DND-41 (cell line): ENCODE results near the gene PAEP.
A peak's percentile ranks its signal among the peaks of the same experiment; 100 is the strongest.

ENCODE experiments used
- ATAC-seq: fragments of 200-7000 bp; cut with Tn5 transposase; 3 replicates; pipeline ENCODE4 v1.9.1; 2021; ENCODE audit warnings: low read depth; ENCODE audit not compliant: insufficient read depth
- DNase-seq: peaks from one replicate; pipeline ENCODE4 v3.0.0-alpha.2; 2020
- H2AFZ ChIP-seq: 2 replicates; pipeline ENCODE4 v1.6.0; 2012; ENCODE audit warnings: low read depth, low read length
- H3K27ac ChIP-seq: 2 replicates; pipeline ENCODE4 v1.5.1; 2012; ENCODE audit warnings: low read length, inconsistent platforms
- H3K27me3 ChIP-seq: fragments of 200-600 bp; sonication (generic); 2 replicates; pipeline ENCODE4 v1.6.0; 2012; ENCODE audit warnings: low read length, mild to moderate bottlenecking, inconsistent platforms; ENCODE audit not compliant: insufficient read depth, poor library complexity
- H3K36me3 ChIP-seq: 2 replicates; pipeline ENCODE4 v1.5.1; 2012; ENCODE audit warnings: low read length, inconsistent platforms; ENCODE audit not compliant: insufficient read depth
- H3K4me1 ChIP-seq: 2 replicates; pipeline ENCODE4 v1.5.1; 2012; ENCODE audit warnings: mild to moderate bottlenecking, low read length; ENCODE audit not compliant: insufficient read depth
- H3K4me2 ChIP-seq: 2 replicates; pipeline ENCODE4 v1.6.0; 2012; ENCODE audit warnings: mild to moderate bottlenecking, moderate library complexity, low read length, inconsistent platforms; ENCODE audit not compliant: insufficient read depth
- H3K4me3 ChIP-seq, 2 experiments: fragments of 200-600 bp in 1 of 2; shearing (Covaris generic) in 1 of 2; 2 replicates each; pipeline ENCODE4 v1.5.1; 2012 to 2016; ENCODE audit warnings: inconsistent platforms in 2 of 2, low read length in 2 of 2, mild to moderate bottlenecking in 2 of 2, low read depth in 1 of 2, moderate library complexity in 1 of 2
- H3K79me2 ChIP-seq: 2 replicates; pipeline ENCODE4 v1.6.0; 2012; ENCODE audit warnings: low read length, inconsistent platforms; ENCODE audit not compliant: insufficient read depth
- H3K9ac ChIP-seq: 2 replicates; pipeline ENCODE4 v1.6.0; 2012; ENCODE audit warnings: low read depth, mild to moderate bottlenecking, inconsistent platforms, low read length, moderate library complexity
- H3K9me3 ChIP-seq: 2 replicates; pipeline ENCODE4 v1.5.1; 2012; ENCODE audit warnings: low read length, moderate library complexity, mild to moderate bottlenecking, inconsistent platforms; ENCODE audit not compliant: insufficient read depth, severe bottlenecking
- H4K20me1 ChIP-seq: 2 replicates; pipeline ENCODE4 v1.6.0; 2012; ENCODE audit warnings: low read length; ENCODE audit not compliant: insufficient read depth
- EZH2 ChIP-seq: IDR thresholded peaks from 3 replicates; pipeline ENCODE4 v1.6.1; 2012; ENCODE audit warnings: borderline replicate concordance, low read depth, mild to moderate bottlenecking, moderate library complexity, low read length, inconsistent platforms; ENCODE audit not compliant: severe bottlenecking
- TF ChIP-seq, protein P1 (sequence below): IDR thresholded peaks from 2 replicates; pipeline ENCODE4 v1.5.1; 2012; ENCODE audit warnings: borderline replicate concordance, low read length, moderate library complexity, mild to moderate bottlenecking; ENCODE audit not compliant: poor library complexity, severe bottlenecking; ENCODE audit errors: extremely low read depth

The PAEP gene

DNA sequence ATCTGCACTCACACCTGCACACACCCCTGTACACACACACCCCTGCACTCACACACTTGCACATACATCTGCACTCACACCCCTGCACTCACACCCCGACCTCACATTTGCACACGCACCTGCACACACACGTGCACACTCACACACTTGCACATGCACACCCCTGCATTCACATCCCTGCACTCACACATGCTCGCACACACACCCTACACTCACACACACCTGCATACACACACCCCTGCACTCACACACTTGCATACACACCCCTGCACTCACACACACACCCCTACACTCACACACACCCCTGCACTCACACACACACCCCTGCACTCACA lies 50.3 kb downstream of the PAEP start:
- Histone ChIP-seq H3K9me3 (no peaks in the 10 kb centered on the region), H3K4me2 (no peak overlapping the region), H3K4me3 (no peak overlapping the region), H4K20me1 (no peaks in the 10 kb centered on the region), H3K27me3 (no peaks in the 10 kb centered on the region), H3K79me2 (no peaks in the 10 kb centered on the region), H3K27ac (no peak overlapping the region), H2AFZ (no peak overlapping the region), H3K36me3 (no peaks in the 10 kb centered on the region), H3K9ac (no peak overlapping the region), H3K4me1 (no peaks in the 10 kb centered on the region)
- ATAC-seq (no peak), DNase-seq (no peak)
- TF ChIP-seq, protein P1, sequence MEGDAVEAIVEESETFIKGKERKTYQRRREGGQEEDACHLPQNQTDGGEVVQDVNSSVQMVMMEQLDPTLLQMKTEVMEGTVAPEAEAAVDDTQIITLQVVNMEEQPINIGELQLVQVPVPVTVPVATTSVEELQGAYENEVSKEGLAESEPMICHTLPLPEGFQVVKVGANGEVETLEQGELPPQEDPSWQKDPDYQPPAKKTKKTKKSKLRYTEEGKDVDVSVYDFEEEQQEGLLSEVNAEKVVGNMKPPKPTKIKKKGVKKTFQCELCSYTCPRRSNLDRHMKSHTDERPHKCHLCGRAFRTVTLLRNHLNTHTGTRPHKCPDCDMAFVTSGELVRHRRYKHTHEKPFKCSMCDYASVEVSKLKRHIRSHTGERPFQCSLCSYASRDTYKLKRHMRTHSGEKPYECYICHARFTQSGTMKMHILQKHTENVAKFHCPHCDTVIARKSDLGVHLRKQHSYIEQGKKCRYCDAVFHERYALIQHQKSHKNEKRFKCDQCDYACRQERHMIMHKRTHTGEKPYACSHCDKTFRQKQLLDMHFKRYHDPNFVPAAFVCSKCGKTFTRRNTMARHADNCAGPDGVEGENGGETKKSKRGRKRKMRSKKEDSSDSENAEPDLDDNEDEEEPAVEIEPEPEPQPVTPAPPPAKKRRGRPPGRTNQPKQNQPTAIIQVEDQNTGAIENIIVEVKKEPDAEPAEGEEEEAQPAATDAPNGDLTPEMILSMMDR = no peak
- TF ChIP-seq EZH2 = no peak

DNA sequence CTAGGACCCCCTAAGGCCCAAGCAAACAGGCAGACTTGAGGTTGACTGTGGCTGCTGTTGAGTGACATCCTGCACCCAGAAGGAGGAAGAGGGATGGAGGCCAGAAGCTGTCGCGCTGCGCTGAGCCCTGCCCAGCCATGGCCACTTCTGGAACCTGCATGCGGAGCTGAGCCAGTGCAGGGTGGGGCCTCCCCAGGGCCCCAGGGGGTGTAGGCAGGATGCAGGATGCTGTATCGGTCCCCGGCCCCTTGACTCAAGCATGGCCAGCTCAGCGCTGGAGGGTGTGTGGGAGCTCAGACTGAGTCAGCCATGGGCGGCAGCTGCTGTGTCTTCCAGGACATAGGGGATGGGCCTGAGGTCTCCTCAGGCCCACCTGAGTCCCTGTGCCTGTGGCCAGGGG lies 50.9 kb downstream of the PAEP start:
- Histone ChIP-seq H3K27ac (no peak overlapping the region), H3K27me3 (no peaks in the 10 kb centered on the region), H2AFZ (no peak overlapping the region), H3K9me3 (no peaks in the 10 kb centered on the region), H3K4me3 (no peak overlapping the region), H3K79me2 (no peaks in the 10 kb centered on the region), H3K4me1 (no peaks in the 10 kb centered on the region), H4K20me1 (no peaks in the 10 kb centered on the region), H3K4me2 (no peak overlapping the region), H3K9ac (no peak overlapping the region), H3K36me3 (no peaks in the 10 kb centered on the region)
- ATAC-seq = no peak
- no peak for DNase-seq
- TF ChIP-seq, protein P1 = no peak
- no peak for TF ChIP-seq EZH2

DNA sequence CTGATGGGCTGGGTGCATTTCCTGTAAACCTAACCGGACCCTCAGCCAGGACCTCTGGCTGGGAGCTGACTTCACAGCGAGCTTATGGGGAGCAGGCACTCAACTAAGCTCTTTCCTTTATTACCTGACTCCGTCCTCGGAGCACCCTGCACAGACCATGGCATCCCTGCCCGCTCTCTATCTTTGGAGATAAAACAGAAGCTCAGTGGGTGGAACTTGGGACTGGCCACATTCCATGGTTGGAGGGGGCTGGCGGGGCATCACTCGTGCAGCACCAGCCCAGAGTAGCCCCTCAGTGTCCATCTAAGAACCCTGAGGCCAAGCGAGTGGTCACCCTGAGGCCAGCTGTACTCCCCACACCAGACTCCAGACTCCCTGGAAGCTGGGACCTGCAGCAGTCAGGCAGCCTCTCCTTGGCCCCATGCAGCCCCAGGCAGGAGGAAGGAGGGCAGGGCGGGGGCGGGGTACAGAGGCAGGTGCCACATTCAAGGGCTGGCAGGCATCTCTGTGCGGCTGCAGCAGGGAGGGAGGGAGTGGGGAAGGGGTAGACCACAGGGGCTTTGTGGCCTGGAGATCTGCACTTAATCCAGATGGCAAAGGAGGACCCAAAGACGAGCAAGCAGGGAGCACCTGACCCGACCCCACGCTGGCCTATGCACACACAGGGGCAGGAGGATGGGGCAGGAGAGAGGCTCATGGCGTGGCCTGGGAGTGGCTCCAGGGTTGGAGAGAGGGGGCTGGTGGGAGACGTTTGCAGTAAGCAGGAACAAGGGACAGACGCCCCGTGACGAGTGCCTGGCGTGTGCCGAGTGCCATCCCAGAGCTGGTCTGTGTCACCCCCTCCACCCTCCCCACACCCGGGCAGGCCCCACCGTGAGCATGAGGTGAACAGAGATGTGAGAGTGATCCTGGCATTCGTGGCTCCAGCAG lies 51.7 kb downstream of the PAEP start:
- no peak overlapping the region for H3K9ac ChIP-seq
- no peaks in the 10 kb centered on the region for H3K27me3 ChIP-seq
- H3K4me3 ChIP-seq = no peak overlapping the region
- no peak overlapping the region for H2AFZ ChIP-seq
- H4K20me1 ChIP-seq = no peaks in the 10 kb centered on the region
- DNase-seq = peak; percentile 20
- H3K27ac ChIP-seq = no peak overlapping the region
- ATAC-seq = peak; percentile 54; the same call in 2 of the 3 replicates
- H3K79me2 ChIP-seq = no peaks in the 10 kb centered on the region
- no peaks in the 10 kb centered on the region for H3K36me3 ChIP-seq
- H3K4me2 ChIP-seq = no peak overlapping the region
- no peaks in the 10 kb centered on the region for H3K9me3 ChIP-seq
- no peaks in the 10 kb centered on the region for H3K4me1 ChIP-seq
- no peak for TF ChIP-seq EZH2
- TF ChIP-seq, protein P1 = no peak
